ENCODE results near the gene XAF1.
"Not testable (repeated sequence)": the region's sequence is repeated elsewhere in the genome, so short reads cannot be mapped to it uniquely, and the experiment has no call there.

XAF1 gene

GRCh38 chr17:6761779-6762178 lies 5.9 kb downstream of the XAF1 start:
- no peaks in the 10 kb centered on the region for H3K9me2 ChIP-seq (replicated peaks; ENCODE audit: low read depth, low read length)
- H2AFZ ChIP-seq (ENCODE audit: low read length) = no peak overlapping the region
- H4K20me1 ChIP-seq (ENCODE audit: insufficient read depth, low read length, poor library complexity, severe bottlenecking) = no peaks in the 10 kb centered on the region
- TF ChIP-seq CTCF (conservative IDR thresholded peaks at IDR 0.05; ENCODE audit: low read length) (no peak), EZH2phosphoT487 (IDR thresholded peaks at IDR 0.05; ENCODE audit: borderline replicate concordance) (no peak)
- H3K9me3 ChIP-seq (ENCODE audit: insufficient read depth, low read depth, low read length) = no peaks in the 10 kb centered on the region; the same call in 1 of the 2 replicates
- H3K4me3 ChIP-seq (ENCODE audit: low read length, poor library complexity, severe bottlenecking) = no peak overlapping the region
- no peak overlapping the region for H3K9ac ChIP-seq (ENCODE audit: low read depth, low read length, poor library complexity, severe bottlenecking)
- no peaks in the 10 kb centered on the region for H3K27me3 ChIP-seq (ENCODE audit: insufficient read depth, low read length, poor library complexity, severe bottlenecking)
- no peaks in the 10 kb centered on the region for H3K4me1 ChIP-seq (ENCODE audit: insufficient read depth, low read length, poor library complexity, severe bottlenecking)
- H3F3A ChIP-seq (ENCODE audit: low read depth) = no peaks in the 10 kb centered on the region
- H3K4me2 ChIP-seq (ENCODE audit: low read depth, low read length, poor library complexity, severe bottlenecking) = no peak overlapping the region
- no peaks in the 10 kb centered on the region for H3K36me3 ChIP-seq (ENCODE audit: insufficient read depth, low read length)
- no peaks in the 10 kb centered on the region for H3K79me2 ChIP-seq (ENCODE audit: insufficient read depth, low read length)

GRCh38 chr17:6768447-6768846 lies 12.6 kb downstream of the XAF1 start:
- Histone ChIP-seq H3F3A (ENCODE audit: low read depth) (no peaks in the 10 kb centered on the region), H3K27me3 (ENCODE audit: insufficient read depth, low read length, poor library complexity, severe bottlenecking) (no peaks in the 10 kb centered on the region), H3K9me3 (ENCODE audit: insufficient read depth, low read depth, low read length) (no peaks in the 10 kb centered on the region; the same call in 1 of the 2 replicates), H3K36me3 (ENCODE audit: insufficient read depth, low read length) (no peaks in the 10 kb centered on the region), H3K79me2 (ENCODE audit: insufficient read depth, low read length) (no peaks in the 10 kb centered on the region), H3K9me2 (replicated peaks; ENCODE audit: low read depth, low read length) (no peaks in the 10 kb centered on the region), H3K4me1 (ENCODE audit: insufficient read depth, low read length, poor library complexity, severe bottlenecking) (no peaks in the 10 kb centered on the region), H2AFZ (ENCODE audit: low read length) (no peak overlapping the region), H3K9ac (ENCODE audit: low read depth, low read length, poor library complexity, severe bottlenecking) (no peak overlapping the region), H3K4me3 (ENCODE audit: low read length, poor library complexity, severe bottlenecking) (no peak overlapping the region), H4K20me1 (ENCODE audit: insufficient read depth, low read length, poor library complexity, severe bottlenecking) (no peaks in the 10 kb centered on the region), H3K4me2 (ENCODE audit: low read depth, low read length, poor library complexity, severe bottlenecking) (no peak overlapping the region)
- TF ChIP-seq CTCF (conservative IDR thresholded peaks at IDR 0.05; ENCODE audit: low read length) = no peak
- TF ChIP-seq EZH2phosphoT487 (IDR thresholded peaks at IDR 0.05; ENCODE audit: borderline replicate concordance) = no peak

GRCh38 chr17:6772016-6772415 lies 16.2 kb downstream of the XAF1 start:
- Histone ChIP-seq H3F3A (ENCODE audit: low read depth) (no peaks in the 10 kb centered on the region), H3K4me1 (ENCODE audit: insufficient read depth, low read length, poor library complexity, severe bottlenecking) (no peaks in the 10 kb centered on the region), H3K4me3 (ENCODE audit: low read length, poor library complexity, severe bottlenecking) (no peak overlapping the region), H3K9ac (ENCODE audit: low read depth, low read length, poor library complexity, severe bottlenecking) (no peak overlapping the region), H4K20me1 (ENCODE audit: insufficient read depth, low read length, poor library complexity, severe bottlenecking) (no peaks in the 10 kb centered on the region), H3K9me3 (ENCODE audit: insufficient read depth, low read depth, low read length) (no peaks in the 10 kb centered on the region; the same call in 1 of the 2 replicates), H3K27me3 (ENCODE audit: insufficient read depth, low read length, poor library complexity, severe bottlenecking) (no peaks in the 10 kb centered on the region), H2AFZ (ENCODE audit: low read length) (no peak overlapping the region), H3K9me2 (replicated peaks; ENCODE audit: low read depth, low read length) (no peaks in the 10 kb centered on the region), H3K79me2 (ENCODE audit: insufficient read depth, low read length) (no peaks in the 10 kb centered on the region), H3K36me3 (ENCODE audit: insufficient read depth, low read length) (no peaks in the 10 kb centered on the region), H3K4me2 (ENCODE audit: low read depth, low read length, poor library complexity, severe bottlenecking) (no peak overlapping the region)
- TF ChIP-seq EZH2phosphoT487 (IDR thresholded peaks at IDR 0.05; ENCODE audit: borderline replicate concordance) (no peak), CTCF (conservative IDR thresholded peaks at IDR 0.05; ENCODE audit: low read length) (no peak)

GRCh38 chr17:6774906-6775305 lies 19.1 kb downstream of the XAF1 start:
- not testable (repeated sequence) for H3K4me1 ChIP-seq (ENCODE audit: insufficient read depth, low read length, poor library complexity, severe bottlenecking); H3K9me2 ChIP-seq (replicated peaks; ENCODE audit: low read depth, low read length); H3K4me3 ChIP-seq (ENCODE audit: low read length, poor library complexity, severe bottlenecking); H3F3A ChIP-seq (ENCODE audit: low read depth); H3K9ac ChIP-seq (ENCODE audit: low read depth, low read length, poor library complexity, severe bottlenecking); H3K4me2 ChIP-seq (ENCODE audit: low read depth, low read length, poor library complexity, severe bottlenecking); H2AFZ ChIP-seq (ENCODE audit: low read length); H3K36me3 ChIP-seq (ENCODE audit: insufficient read depth, low read length); H3K27me3 ChIP-seq (ENCODE audit: insufficient read depth, low read length, poor library complexity, severe bottlenecking); H4K20me1 ChIP-seq (ENCODE audit: insufficient read depth, low read length, poor library complexity, severe bottlenecking); H3K79me2 ChIP-seq (ENCODE audit: insufficient read depth, low read length); H3K9me3 ChIP-seq (ENCODE audit: insufficient read depth, low read depth, low read length)

All from Loucy (cell line).